ENCODE measurements around the gene LRRK1.

The LRRK1 gene

DNA sequence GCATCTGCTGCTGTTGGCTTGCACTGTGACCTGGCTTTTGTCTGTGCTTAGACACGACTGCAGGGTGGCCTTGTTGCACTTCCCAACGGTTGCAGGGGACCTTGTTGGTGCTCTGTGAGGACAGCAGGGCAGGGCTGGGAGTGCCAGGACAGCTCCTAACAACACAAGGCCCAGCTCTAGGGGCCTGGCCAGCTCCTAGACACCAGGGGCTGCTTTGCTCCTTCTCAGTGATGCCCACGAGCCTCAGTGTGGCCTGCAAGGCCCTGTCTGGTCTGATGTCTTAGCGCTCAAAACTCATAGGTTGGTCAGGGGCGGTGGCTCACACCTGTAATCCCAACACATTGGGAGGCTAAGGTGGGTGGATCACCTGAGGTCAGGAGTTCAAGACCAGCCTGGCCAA is 183.6 kb downstream of the LRRK1 start:
- DNase-seq: no peak

DNA sequence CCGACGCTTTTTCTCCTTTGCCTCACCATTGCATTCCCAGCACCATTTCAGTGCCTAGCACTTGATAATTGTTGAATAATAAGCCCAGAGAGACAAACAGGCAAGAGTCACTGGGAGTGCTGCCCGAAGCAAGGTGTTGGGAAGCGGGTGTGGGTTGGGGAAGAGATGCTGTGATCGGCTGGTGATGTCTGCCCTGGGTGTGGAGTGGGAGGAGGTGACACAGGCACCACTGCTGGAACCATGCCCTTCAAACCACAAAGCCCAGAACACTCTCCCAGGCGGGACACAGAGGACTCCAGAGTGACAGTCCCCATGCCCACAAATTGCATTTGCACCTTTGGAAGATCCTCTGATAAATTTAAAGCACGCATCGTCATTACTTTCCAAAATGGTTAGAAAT is 184.4 kb downstream of the LRRK1 start:
- DNase-seq: no peak

DNA sequence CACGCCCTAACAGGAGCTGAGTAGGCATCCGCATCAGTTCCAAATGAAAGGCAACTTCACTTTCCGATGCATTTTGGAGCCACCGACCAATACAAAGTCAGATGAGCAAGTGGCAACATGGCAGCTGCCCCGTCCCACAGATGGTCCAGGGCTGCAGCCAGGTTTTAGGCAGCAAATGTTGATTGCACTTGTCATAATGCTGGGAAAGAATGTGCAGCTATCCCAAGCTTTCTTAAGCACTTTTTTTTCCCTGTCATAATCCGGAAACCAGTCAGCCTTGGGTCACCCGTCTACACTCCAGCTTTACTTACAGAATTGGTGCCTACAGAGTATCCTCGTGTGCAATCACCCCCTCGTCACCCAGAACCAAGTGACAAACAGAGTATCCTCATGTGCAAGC is 185.0 kb downstream of the LRRK1 start:
- no peak for DNase-seq

DNA sequence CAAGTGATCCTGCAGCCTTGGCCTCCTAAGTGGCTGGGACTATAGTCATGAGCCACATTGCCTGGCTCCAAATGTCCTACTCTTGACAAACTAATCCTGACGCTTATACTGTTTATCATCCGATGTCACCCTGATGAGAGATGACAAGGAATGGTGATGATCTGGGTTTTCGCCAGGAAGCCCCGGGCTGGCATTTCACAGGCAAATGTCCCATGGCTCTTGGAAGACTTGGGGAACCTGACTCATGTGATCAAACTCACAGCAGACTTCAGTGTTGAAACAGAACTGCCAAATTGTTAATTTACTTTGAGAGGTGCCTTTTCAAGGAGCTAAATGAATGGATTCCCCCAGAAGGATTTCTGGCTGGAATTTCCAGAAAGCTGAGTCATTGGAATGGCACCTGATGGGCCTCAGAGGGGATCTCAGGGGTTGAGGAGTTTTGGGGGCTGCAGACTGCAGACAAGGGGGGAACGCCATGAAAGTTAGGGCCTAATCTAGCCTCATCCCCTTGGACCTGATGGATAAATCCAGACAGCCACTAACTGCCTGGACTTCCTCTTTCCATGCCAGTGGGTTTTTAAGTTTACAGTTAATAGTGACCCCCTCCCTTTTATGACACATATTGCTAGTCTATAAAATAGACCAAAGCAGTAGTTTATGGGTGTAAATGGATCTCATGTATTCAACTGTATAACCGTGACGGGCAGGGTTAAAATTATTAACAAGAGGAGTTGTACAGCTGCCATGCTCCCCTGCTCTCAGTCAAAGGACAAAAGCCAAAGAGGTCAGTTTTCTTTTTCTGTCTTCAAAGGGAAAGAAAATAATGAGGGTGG is 186.1 kb downstream of the LRRK1 start:
- DNase-seq: no peak

DNA sequence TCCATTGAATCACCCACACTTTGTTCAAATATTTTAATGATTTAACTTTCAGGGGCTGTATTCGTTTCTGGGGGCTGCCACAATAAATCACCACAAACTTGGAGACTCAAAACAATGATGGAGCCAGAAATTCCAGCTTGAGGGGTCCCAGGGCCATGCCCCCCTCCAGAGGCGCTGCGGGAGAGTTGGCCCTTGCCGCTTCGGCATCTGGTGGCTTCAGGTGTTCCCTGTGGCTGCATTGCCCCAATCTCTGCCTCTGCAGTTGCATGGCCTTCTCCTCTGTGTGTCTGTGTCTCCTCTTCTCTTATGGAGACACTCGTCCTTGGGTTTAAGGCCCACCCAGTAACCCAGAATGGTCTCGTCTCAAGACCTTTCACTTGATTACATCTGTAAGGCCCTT is 187.9 kb downstream of the LRRK1 start:
- no peak for DNase-seq

DNA sequence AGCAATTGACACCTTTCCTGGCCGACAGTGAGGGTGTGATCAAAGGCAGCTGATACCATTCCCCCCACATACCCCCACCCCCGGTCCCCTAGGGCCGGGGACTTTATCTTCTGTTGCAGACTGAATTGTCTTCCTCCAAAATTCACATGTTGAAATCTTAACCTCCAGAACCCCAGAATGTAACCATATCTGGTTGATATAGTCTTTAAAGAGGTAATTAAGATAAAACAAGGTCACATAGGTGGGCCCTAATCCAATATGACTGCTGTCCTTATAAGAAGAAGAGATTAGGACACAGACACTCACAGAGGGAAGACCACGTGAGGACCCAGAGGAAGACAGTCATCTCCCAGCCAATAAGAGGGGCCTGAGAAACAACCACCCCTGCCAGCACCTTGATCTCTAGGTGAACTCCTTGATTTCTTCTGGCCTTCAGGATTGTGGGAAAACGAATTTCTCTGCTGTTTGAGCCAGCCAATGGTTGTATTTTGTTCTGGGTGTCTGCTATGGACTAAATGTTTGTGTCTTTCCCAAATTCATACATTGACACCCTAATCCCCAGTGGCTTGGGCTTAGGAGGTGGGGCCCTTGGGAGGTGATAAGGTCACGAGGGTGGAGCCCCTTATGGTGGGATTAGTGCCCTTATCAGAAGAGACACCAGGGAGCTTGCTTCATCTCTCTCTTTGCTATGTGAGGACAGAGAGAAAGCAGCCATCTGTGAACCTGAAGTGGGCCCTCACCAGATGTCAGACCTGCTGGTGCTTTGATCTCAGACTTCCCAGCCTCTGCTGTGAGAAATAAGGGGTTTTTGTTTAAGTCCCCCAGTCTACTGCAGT is 188.7 kb downstream of the LRRK1 start:
- no peak for DNase-seq

DNA sequence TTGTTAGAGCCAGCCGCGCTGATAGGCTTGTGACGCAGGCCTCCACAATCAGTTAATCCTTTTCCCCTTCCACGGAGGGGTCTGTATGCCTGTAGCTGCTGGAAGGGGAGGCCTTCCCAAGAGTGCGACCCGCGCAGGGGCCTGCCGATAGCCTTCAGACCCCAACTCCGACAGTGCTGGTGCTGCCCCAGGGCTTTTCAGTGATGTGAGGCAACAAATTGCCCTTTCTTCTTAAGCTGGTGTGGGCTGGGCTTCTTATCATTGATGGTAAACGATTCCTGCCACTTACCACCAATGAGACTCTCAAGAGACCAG is 189.3 kb downstream of the LRRK1 start:
- no peak for DNase-seq

DNA sequence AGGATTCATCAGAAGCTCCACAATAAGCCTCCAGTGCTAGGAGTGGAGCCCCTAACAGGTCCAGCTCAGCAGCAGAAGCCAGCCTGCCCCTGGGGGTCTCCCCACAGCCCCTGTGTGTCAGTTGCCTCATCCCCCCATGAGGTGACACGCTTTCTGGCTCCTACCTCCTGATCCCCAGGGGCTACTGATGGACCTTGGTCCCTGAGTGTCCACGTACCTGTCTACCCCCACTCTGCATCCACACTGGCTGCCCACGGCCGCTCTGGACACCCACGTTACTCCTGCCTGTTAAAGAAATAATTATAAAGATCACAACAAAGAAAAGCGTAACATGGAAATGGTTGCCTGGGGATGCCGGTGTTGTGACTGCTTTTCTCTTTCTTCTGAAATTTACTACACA is 189.6 kb downstream of the LRRK1 start:
- no peak for DNase-seq

DNA sequence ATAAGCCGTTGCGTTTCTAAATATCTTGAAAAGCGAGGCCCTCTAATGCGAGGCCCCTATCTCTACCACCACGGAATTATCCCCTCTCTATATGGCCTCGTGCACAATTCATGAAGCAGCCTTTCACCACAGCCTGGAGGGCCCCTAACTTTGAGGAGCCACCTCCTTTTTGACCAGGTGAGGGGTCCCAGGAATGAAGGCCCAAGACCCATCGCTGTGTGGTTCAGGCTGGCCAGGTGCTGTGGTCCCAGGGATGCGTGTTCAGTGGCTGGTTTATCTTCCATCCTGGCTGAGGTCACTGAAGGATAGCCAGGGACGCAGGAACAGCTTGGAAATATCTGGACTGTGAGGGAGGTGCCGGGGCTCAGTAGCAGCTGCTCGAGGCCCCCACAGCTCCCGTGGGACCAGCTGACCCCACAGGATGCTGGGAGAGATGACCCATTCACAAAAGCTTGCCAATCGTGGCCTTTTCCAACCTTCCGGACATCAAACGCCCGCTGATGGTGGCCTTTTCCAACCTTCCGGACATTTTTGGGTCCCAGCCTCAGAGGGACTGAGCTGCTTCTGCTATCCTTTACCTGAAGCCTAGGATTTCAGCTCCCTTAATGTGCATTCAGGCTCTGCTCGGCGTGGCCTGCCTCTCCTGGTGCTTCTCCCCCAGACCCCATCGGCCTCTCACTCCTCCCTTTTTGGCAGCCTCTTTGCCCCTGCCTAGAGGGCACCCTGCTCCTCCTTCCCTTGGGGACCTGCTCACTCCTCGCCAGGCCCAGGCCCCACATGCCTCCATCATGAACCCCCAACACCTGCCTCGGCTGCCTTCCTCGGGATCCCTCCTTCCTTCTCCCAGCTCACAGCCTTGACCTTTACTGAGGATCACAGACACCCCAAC is 191.8 kb downstream of the LRRK1 start:
- no peak for DNase-seq

DNA sequence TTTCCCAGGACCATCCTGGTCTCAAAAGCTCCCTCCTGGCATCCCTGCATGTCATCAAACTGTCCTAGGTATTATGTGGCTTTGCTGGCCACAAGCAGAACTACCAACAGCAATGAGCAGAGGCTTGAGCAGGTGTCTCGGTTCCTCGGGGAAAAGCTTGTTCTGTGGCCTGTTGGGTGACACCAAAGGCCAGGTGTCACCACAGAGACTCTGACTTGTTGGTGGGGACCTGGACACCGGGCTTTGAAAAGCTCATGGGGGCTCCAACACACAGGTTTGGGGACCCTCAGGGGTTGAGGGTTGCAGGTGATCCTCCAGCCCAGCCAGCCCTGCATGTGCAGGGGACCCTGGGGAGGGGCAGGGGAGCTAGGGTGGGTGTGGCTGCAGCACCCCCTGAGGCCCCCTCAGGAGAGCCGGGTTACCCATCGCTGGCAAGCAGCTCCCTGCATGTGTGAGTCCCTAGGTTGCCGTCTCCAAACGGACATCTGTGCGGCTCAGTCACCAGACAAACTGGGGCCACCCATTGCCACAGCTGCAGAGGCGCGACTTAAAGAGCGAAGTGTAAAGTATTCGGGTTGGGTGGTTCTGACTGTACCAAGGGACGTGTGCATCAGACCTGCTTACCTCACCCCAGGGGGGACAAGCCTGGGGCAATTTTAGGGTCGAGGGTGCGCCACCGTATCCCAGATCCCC is 192.6 kb downstream of the LRRK1 start:
- DNase-seq: no peak

DNA sequence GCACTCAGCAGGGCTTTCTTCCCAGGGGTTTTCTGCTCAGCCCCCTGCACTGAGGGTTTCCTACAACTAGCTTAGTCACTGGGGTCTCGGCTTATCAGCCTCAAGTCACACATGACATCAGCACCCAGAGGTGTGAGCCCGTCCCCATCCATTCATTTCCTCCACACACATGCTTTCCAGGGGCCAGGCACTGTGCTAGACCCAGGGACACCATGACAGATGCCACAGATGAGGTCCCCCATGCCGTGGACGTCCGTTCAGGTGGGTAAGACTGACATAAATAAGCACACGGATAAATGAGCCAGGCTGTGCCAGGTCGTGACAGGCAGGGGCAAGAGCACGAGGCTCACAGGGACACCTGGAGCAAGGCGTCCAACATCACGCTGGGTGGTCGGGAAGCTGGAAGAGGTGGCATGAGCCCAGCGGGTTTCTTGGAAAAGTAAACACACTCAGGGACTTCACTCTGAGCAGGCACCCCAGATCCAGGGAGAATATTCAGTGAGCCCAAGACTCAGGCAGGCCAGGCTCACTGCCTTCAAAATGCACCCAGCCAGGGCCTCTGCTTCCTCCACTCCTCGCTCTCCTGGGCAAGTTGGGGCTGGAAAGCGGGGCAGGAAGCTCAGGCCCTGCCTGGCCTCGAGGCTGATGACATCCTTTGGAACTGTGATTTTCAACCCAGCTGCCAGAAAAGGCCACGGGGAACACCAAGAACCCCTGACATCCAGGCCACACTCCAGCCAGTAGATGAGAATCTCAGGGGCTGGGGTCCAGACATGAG is 193.4 kb downstream of the LRRK1 start:
- no peak for DNase-seq

DNA sequence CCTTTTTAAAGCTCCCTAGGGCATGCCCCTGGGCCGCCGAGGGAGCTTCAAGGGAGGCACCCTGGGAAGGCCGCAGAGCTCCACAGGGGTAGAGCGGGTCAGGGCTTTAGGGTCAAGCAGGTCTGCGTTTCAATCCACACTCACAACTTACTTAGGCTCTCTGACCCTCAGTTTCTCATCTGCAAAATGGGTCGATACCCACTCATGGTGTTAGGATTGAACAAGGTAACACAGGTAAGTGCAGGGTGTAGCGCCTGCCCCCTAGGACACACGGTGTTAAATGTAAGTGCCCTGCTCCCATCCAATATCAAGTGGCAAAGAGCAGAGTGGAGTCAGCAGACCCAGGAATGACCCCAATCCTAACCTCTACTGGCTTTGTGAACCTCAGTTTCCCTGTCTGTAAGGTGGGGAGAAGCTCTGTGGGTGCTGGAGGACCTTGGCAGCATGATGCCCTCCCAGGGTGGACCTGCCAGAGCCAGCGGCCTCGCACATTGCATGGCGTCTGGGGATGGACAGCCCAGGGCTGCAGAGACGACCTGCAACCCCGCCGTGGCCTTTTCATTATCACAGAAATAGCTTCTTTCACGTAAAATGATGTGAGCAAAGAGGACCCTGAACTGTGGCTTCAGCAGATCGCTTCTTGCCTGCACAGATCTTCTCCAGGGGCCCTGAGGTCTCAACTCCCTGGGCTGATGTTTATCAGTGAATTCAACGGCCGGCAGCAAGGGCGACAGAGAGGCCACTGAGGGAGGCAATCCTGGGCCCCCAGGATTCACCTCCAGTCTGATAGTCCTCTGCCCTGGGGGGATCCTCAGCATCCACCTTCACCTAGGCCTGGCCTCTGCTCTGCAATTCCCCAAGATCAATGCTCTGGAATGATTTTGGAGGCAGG is 194.2 kb downstream of the LRRK1 start:
- no peak for DNase-seq

DNA sequence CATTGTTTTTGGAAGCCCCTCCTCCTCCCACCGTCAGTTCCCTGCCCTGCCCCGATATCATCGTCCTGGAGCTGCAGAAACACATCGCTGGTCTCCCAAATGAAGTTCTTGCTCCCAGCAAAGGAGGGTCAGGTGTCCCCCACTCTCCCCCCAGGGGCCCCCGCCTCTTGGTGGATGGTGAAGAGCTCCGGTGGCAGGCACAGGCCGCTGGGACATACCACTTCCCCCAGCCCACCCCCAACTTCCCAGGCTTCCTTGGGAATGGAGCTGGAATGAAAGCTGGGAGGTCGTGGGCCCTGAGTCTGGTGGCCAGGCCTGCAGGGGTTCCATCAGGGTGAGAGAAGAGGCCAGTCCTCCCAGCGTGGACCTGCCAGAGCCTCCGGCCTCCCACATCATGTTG is 195.0 kb downstream of the LRRK1 start:
- DNase-seq: no peak

DNA sequence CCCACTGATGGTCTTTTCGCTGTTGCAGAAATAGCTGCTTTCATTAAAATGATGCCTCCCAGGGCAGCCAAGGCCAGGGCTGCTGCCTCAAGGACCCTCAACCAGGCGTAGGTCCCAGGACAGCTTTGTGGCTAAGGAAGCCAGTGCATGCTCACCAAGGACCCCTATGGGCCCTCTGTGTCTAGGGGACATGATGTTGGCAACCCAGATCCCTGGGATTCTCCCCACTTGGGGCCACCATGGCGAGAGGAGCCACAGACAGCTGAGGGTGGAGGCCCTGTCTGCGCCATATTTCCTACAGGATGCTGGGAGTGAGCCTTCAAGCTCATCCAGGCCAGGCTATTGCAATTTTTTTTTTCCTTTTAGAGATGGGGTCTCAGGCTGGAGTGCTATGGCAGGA is 195.5 kb downstream of the LRRK1 start:
- no peak for DNase-seq

DNA sequence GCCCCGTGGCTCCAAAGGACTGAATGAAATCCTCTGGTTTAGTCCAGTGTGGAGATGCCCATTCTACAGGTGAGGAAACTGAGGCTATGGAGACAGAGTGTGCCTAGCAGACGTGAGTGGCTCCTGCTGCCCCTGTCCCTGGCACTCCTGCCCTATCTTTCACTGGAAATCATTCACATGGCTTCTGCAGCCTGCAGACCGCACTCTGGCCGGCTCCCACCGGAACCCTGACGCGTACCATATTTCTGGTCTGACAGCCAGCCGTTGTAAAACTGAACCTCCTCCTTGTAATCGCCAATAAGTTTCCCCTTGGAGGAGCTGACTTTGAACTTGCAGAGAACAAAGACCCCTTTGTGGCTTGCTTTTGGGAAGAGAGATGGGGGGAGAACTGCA is 196.2 kb downstream of the LRRK1 start:
- no peak for DNase-seq

DNA sequence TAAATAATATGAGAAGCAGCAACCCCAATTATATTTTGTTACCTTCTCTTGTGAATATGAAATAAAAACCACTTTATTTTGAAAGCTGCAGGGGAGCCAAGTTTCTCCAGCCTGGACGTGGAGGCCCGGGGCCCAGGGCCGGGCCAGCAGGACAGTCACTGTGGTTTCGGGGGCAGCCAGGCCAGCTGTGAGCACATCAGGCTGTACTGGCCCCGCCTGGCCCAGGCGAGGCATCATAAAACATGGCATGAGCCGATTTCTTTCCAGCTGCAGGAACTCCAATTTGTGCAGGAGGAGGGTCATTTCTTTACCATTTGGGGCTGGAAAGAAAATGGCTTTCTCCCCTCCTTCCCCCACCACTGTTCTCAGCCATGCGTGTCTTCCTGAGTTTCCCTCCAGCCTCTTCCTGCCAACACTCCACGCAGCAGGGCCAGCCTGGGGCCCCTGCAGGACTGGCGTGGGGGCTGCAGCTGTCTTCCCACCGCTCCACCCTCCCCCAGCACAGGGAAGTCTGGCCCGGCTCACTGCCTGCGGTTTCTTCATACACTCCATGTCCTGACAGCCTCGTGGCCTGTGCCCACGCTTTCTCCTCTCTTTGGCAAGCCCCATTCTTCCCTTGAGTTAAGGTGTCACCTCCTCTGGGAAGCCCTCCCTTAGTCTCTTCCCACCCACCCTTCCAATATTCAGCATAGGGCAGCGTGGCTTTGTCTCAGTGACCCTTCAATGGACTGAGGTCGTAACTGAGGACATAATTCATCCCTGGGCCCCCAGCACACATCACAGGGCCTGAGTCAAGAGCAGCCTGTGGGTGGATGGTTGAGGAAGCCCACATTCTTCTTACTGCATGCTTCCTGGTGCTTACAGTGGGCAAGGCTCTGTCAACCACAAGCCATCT is 196.9 kb downstream of the LRRK1 start:
- DNase-seq: no peak

DNA sequence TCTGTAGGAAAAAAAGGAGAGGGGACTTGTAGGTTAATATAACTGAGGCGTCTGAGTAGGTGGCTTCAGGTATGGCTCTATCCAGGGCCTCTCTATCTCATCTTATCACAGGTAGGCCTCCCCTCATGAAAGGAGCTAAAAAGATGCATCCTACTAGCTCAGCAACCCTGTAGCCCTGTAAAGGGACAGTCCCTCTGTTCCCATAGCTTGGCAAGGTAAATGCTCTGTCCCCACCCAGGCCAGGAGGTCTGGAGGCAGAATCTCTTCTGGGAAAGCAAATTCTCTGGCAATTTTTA is 197.5 kb downstream of the LRRK1 start:
- DNase-seq: no peak

DNA sequence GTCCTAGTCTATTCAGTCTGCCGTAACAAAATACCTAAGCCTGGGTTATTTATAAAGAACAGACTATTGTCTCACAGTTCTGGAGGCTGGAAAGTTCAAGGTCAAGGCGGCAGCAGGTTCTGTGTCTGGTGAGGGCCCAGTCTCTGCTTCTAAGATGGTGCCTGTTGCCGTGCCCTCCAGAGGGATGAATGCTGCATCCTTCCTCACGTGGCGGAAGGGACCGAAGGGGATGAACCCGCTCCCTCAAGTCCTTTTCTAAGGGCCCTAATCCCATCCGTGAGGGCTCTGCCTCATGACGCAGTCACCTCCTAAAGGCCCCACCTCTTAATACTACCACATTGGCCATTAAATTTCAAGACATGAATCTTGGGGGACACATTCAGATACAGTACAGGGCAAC is 199.0 kb downstream of the LRRK1 start:
- DNase-seq: no peak

DNA sequence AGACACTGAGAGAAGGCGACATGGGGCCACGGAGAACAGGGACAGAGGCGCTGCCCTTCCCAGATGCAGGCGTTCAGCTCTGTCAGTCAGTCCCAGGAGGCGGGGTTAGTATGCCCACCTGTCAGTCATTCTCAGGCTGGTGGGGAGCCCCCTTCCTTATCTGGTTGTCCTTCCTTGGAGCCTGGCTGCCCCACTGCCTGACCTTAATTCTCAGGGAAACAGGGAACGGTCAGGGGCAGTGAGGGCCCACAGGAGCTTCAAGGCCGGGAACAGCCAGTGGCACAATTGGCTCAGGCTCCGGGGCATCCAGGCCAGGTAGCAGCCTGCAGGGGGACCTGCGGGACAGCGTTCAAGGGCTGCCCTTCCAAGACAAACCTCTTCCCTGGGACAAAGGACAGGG is 199.5 kb downstream of the LRRK1 start:
- no peak for DNase-seq

DNA sequence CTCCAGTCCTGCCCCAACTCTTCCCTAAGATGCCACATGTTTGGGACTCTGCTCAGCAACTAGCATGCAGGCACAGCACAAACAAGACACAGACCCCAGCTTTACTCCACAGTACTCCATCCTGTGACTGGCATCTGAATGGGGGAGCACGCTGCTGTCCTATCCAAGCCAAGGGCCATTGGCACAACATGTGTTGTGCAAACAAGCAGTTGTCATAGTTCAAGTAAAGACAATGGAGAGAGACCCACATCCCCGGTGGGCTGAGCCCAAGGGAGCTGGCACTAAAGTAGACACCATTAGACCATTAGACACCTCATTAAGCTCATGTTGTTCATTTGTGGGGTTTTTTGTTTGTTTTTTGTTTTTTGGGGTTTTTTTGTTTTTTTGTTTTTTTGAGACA is 200.0 kb downstream of the LRRK1 start:
- no peak for DNase-seq
